SK-MEL-5 (cell line): ENCODE results near the gene CAMTA1. TPM values are rescaled to one million over a fixed set of nuclear protein-coding genes. Genes with fewer than 3 reads are reported as not detected.
A peak's percentile ranks its signal among the peaks of the same experiment; 100 is the strongest.

Experiments
- DNase-seq: peaks from one replicate; pipeline ENCODE4 v3.0.0-alpha.2; 2016; ENCODE audit warnings: low read depth, low spot score
- in situ Hi-C: cut with HindIII; loops from 2 replicates; pipeline ENCODE4 v1.10.0; 2016; ENCODE audit warnings: low sequenced_read_pairs, high pct_unique_total_duplicates, low pct_unique_long_range_greater_than_20kb
- total RNA-seq: library from RNA; depleted of rRNA; stranded (reverse); fragments of >200 nt; shearing (Covaris generic); gene quantifications from 2 replicates; pipeline ENCODE4 v1.2.3, GENCODE V29; 2014

CAMTA1 gene
- total RNA-seq, 1 experiment from 2014 or later, result 47.4 TPM

GRCh38 chr1:7251454-7251800 is 466.2 kb downstream of the CAMTA1 start:
- DNase-seq, result no peak
- in situ Hi-C loops, result no loop called here

GRCh38 chr1:7252411-7253117 is 467.3 kb downstream of the CAMTA1 start:
- DNase-seq, result no peak
- in situ Hi-C loops, result no loop called here

GRCh38 chr1:7253118-7253480 is 467.8 kb downstream of the CAMTA1 start:
- in situ Hi-C loops, result no loop called here
- DNase-seq, result no peak

- no peak for DNase-seq
- in situ Hi-C loops, result no loop called here
These were observed 468.8 kb downstream of the CAMTA1 start for GRCh38 chr1:7253988-7254587.

- no peak for DNase-seq
- in situ Hi-C loops, result no loop called here
These were observed 470.2 kb downstream of the CAMTA1 start for GRCh38 chr1:7255303-7256058.

- in situ Hi-C loops, result no loop called here
- no peak for DNase-seq
These were observed 471.3 kb downstream of the CAMTA1 start for GRCh38 chr1:7256526-7256925.

GRCh38 chr1:7257225-7257624 is 472.0 kb downstream of the CAMTA1 start:
- DNase-seq, result no peak
- in situ Hi-C loops, result no loop called here

GRCh38 chr1:7258589-7259135 is 473.4 kb downstream of the CAMTA1 start:
- in situ Hi-C loops, result no loop called here
- no peak for DNase-seq

- in situ Hi-C loops, result no loop called here
- no peak for DNase-seq
These were observed 474.7 kb downstream of the CAMTA1 start for GRCh38 chr1:7259955-7260354.

GRCh38 chr1:7261490-7261889 is 476.2 kb downstream of the CAMTA1 start:
- in situ Hi-C loops, result no loop called here
- DNase-seq, result no peak

GRCh38 chr1:7262611-7263010 is 477.4 kb downstream of the CAMTA1 start:
- DNase-seq, result no peak
- in situ Hi-C loops, result no loop called here

- in situ Hi-C loops, result no loop called here
- no peak for DNase-seq
These were observed 478.0 kb downstream of the CAMTA1 start for GRCh38 chr1:7263021-7263960.

- in situ Hi-C loops, result no loop called here
- DNase-seq, result no peak
These were observed 478.8 kb downstream of the CAMTA1 start for GRCh38 chr1:7264101-7264500.

GRCh38 chr1:7265771-7266371 is 480.6 kb downstream of the CAMTA1 start:
- in situ Hi-C loops, result no loop called here
- DNase-seq, result peak; percentile 77

GRCh38 chr1:7266561-7266960 is 481.3 kb downstream of the CAMTA1 start:
- DNase-seq, result no peak
- in situ Hi-C loops, result no loop called here

- DNase-seq, result peak; percentile 1
- in situ Hi-C loops, result no loop called here
These were observed 482.2 kb downstream of the CAMTA1 start for GRCh38 chr1:7267493-7267892.

GRCh38 chr1:7268983-7269382 is 483.7 kb downstream of the CAMTA1 start:
- in situ Hi-C loops, result no loop called here
- no peak for DNase-seq
